Measurements from ENCODE around the gene OR1L8.
"Not testable (repeated sequence)": the region's sequence is repeated elsewhere in the genome, so short reads cannot be mapped to it uniquely, and the experiment has no call there.

OR1L8 gene

GRCh38 chr9:122583284-122583683, at the start of gene OR1L8:
OR1L8 (minus strand) TSS chr9:122583384; CDS start chr9:122568477, 14,907 bp downstream.
- H3K4me3 ChIP-seq (ENCODE audit: low read depth, low read length) = not testable (repeated sequence)

- no peak overlapping the region for H3K4me3 ChIP-seq (ENCODE audit: low read depth, low read length)
Measured at GRCh38 chr9:122619996-122620395, 36.8 kb upstream of the OR1L8 start.

- H3K4me3 ChIP-seq (ENCODE audit: low read depth, low read length) = no peak within 1 kb of the TSS
Measured at GRCh38 chr9:122614362-122614761, 31.2 kb upstream of the OR1L8 start, which contains the start of gene OR1Q1. OR1Q1 (plus strand) TSS chr9:122614738; CDS start chr9:122614738, 0 bp downstream.

GRCh38 chr9:122609804-122610203, 26.6 kb upstream of the OR1L8 start:
- H3K4me3 ChIP-seq (ENCODE audit: low read depth, low read length) = no peak overlapping the region

GRCh38 chr9:122606587-122606986, 23.4 kb upstream of the OR1L8 start:
- no peak overlapping the region for H3K4me3 ChIP-seq (ENCODE audit: low read depth, low read length)

- no peak overlapping the region for H3K4me3 ChIP-seq (ENCODE audit: low read depth, low read length)
Measured at GRCh38 chr9:122605691-122606090, 22.5 kb upstream of the OR1L8 start.

- no peak overlapping the region for H3K4me3 ChIP-seq (ENCODE audit: low read depth, low read length)
Measured at GRCh38 chr9:122580360-122580759, 2.8 kb downstream of the OR1L8 start.

GRCh38 chr9:122579874-122580273, 3.3 kb downstream of the OR1L8 start:
- no peak overlapping the region for H3K4me3 ChIP-seq (ENCODE audit: low read depth, low read length)

GRCh38 chr9:122572456-122572855, 10.7 kb downstream of the OR1L8 start:
- no peak overlapping the region for H3K4me3 ChIP-seq (ENCODE audit: low read depth, low read length)

GRCh38 chr9:122567901-122568300, 15.3 kb downstream of the OR1L8 start:
- H3K4me3 ChIP-seq (ENCODE audit: low read depth, low read length) = no peak overlapping the region

GRCh38 chr9:122562134-122562760, 20.9 kb downstream of the OR1L8 start:
- no peak overlapping the region for H3K4me3 ChIP-seq (ENCODE audit: low read depth, low read length)

GRCh38 chr9:122561446-122561845, 21.7 kb downstream of the OR1L8 start:
- H3K4me3 ChIP-seq (ENCODE audit: low read depth, low read length) = no peak overlapping the region

GRCh38 chr9:122552812-122553211, 30.4 kb downstream of the OR1L8 start, which contains the start of gene OR1N2:
OR1N2 (plus strand) TSS chr9:122553112; CDS start chr9:122553212, 100 bp downstream.
- H3K4me3 ChIP-seq (ENCODE audit: low read depth, low read length) = no peak within 1 kb of the TSS

- H3K4me3 ChIP-seq (ENCODE audit: low read depth, low read length) = no peak overlapping the region
Measured at GRCh38 chr9:122551371-122551770, 31.8 kb downstream of the OR1L8 start.

- no peak overlapping the region for H3K4me3 ChIP-seq (ENCODE audit: low read depth, low read length)
Measured at GRCh38 chr9:122546196-122546595, 37.0 kb downstream of the OR1L8 start.

- H3K4me3 ChIP-seq (ENCODE audit: low read depth, low read length) = no peak overlapping the region
Measured at GRCh38 chr9:122538757-122539156, 44.4 kb downstream of the OR1L8 start.

GRCh38 chr9:122537066-122537465, 46.1 kb downstream of the OR1L8 start:
- H3K4me3 ChIP-seq (ENCODE audit: low read depth, low read length) = not testable (repeated sequence)

GRCh38 chr9:122536134-122536533, 47.0 kb downstream of the OR1L8 start:
- H3K4me3 ChIP-seq (ENCODE audit: low read depth, low read length) = no peak overlapping the region

GRCh38 chr9:122531157-122531556, 52.0 kb downstream of the OR1L8 start:
- not testable (repeated sequence) for H3K4me3 ChIP-seq (ENCODE audit: low read depth, low read length)

- no peak within 1 kb of the TSS for H3K4me3 ChIP-seq (ENCODE audit: low read depth, low read length)
Measured at GRCh38 chr9:122527193-122527592, 56.0 kb downstream of the OR1L8 start, which contains the start of gene OR1N1. OR1N1 (minus strand) TSS chr9:122527293; CDS start chr9:122527293, 0 bp downstream.

GRCh38 chr9:122526602-122527001, 56.6 kb downstream of the OR1L8 start:
- no peak overlapping the region for H3K4me3 ChIP-seq (ENCODE audit: low read depth, low read length)

GRCh38 chr9:122519376-122519775, 63.8 kb downstream of the OR1L8 start:
- H3K4me3 ChIP-seq (ENCODE audit: low read depth, low read length) = no peak overlapping the region

- no peak within 1 kb of the TSS for H3K4me3 ChIP-seq (ENCODE audit: low read depth, low read length)
Measured at GRCh38 chr9:122518841-122519240, 64.3 kb downstream of the OR1L8 start, which contains the start of gene OR1J4. OR1J4 (plus strand) TSS chr9:122519141; CDS start chr9:122519141, 0 bp downstream.
